Neutrophil (primary cell): ENCODE data around the gene PLB1.

ENCODE experiments used
- H3K27ac ChIP-seq: fragments of 200-600 bp; sonication (generic); 2 replicates; pipeline ENCODE4 v1.5.1; 2016; ENCODE audit warnings: mild to moderate bottlenecking, moderate library complexity
- H3K27me3 ChIP-seq: fragments of 200-600 bp; sonication (generic); 2 replicates; pipeline ENCODE4 v1.6.0; 2016; ENCODE audit warnings: mild to moderate bottlenecking
- H3K36me3 ChIP-seq: fragments of 200-600 bp; sonication (generic); 2 replicates; pipeline ENCODE4 v1.5.1; 2017
- H3K4me1 ChIP-seq, 2 experiments: fragments of 200-600 bp in 1 of 2; sonication (generic) in 1 of 2; 1 replicate in 1 of 2; 2 replicates in 1 of 2; pipeline versions ENCODE4 v1.5.1 to v1.6.1; 2013 to 2016; ENCODE audit warnings: low read depth in 1 of 2, low read length in 1 of 2, mild to moderate bottlenecking in 1 of 2, moderate library complexity in 1 of 2; ENCODE audit not compliant: control insufficient read depth in 1 of 2, insufficient read depth in 1 of 2
- H3K4me3 ChIP-seq, 2 experiments: fragments of 200-600 bp in 1 of 2; sonication (generic) in 1 of 2; 1 replicate in 1 of 2; 2 replicates in 1 of 2; pipeline ENCODE4 v1.5.1; 2013 to 2016; ENCODE audit warnings: low read depth in 1 of 2, low read length in 1 of 2, mild to moderate bottlenecking in 1 of 2, moderate library complexity in 1 of 2
- H3K9me3 ChIP-seq: fragments of 200-600 bp; sonication (generic); 2 replicates; pipeline ENCODE4 v1.5.1; 2016
- TF ChIP-seq, protein P1 (sequence below): fragments of 200-600 bp; sonication (generic); IDR thresholded peaks from 2 replicates; pipeline ENCODE4 v1.5.1; 2016; ENCODE audit warnings: antibody characterized with exemption

PLB1 gene

GRCh38 chr2:28666496-28667184 is 170.8 kb downstream of the PLB1 start:
- Histone ChIP-seq H3K9me3 (no peaks in the 10 kb centered on the region), H3K4me1 (no peaks in the 10 kb centered on the region), H3K27me3 (no peaks in the 10 kb centered on the region), H3K36me3 (no peaks in the 10 kb centered on the region), H3K4me3 (no peak overlapping the region), H3K27ac (no peak overlapping the region)
- TF ChIP-seq, protein P1, sequence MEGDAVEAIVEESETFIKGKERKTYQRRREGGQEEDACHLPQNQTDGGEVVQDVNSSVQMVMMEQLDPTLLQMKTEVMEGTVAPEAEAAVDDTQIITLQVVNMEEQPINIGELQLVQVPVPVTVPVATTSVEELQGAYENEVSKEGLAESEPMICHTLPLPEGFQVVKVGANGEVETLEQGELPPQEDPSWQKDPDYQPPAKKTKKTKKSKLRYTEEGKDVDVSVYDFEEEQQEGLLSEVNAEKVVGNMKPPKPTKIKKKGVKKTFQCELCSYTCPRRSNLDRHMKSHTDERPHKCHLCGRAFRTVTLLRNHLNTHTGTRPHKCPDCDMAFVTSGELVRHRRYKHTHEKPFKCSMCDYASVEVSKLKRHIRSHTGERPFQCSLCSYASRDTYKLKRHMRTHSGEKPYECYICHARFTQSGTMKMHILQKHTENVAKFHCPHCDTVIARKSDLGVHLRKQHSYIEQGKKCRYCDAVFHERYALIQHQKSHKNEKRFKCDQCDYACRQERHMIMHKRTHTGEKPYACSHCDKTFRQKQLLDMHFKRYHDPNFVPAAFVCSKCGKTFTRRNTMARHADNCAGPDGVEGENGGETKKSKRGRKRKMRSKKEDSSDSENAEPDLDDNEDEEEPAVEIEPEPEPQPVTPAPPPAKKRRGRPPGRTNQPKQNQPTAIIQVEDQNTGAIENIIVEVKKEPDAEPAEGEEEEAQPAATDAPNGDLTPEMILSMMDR, result no peak

GRCh38 chr2:28667261-28667660 is 171.4 kb downstream of the PLB1 start:
- H3K27ac ChIP-seq, result no peak overlapping the region
- no peaks in the 10 kb centered on the region for H3K36me3 ChIP-seq
- TF ChIP-seq, protein P1, result no peak
- H3K9me3 ChIP-seq, result no peaks in the 10 kb centered on the region
- no peak overlapping the region for H3K4me3 ChIP-seq
- H3K4me1 ChIP-seq, result no peaks in the 10 kb centered on the region
- H3K27me3 ChIP-seq, result no peaks in the 10 kb centered on the region

DNA sequence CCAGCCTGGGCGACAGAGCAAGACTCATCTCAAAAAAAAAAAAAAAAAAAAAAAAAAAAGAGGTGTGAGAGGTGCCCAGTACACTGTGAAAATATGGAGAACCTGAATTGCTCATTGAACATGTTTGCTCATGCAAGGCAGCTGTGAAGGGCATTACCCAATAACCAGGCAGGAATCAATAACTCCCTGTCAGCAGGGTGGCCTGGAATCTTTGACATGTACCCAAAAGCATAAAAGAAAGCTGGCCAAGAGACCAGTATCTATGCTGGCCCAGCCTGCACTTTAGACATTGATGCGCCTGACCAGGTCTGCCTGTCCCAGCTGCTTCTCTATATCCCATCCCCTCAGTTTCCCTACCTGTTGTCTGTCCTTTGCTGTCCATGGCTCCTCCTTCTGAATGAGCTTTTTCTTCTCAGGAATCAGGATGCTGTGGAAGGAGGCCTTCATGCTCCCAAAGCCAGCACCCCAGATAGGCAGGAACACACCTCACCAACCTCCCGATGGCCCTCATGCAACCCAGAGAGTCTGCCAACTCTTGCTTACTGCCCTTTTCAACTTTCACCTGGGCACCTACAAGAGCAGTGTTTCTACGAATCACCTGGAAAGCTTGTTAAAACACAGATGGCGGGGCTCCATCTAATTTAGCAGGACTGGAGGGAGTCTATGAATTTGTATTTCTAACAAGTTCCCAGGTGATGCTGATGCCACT is 172.4 kb downstream of the PLB1 start:
- Histone ChIP-seq H3K27me3 (no peaks in the 10 kb centered on the region), H3K27ac (no peak overlapping the region), H3K36me3 (no peaks in the 10 kb centered on the region), H3K4me1 (no peaks in the 10 kb centered on the region), H3K9me3 (no peaks in the 10 kb centered on the region), H3K4me3 (no peak overlapping the region)
- TF ChIP-seq, protein P1, result no peak

DNA sequence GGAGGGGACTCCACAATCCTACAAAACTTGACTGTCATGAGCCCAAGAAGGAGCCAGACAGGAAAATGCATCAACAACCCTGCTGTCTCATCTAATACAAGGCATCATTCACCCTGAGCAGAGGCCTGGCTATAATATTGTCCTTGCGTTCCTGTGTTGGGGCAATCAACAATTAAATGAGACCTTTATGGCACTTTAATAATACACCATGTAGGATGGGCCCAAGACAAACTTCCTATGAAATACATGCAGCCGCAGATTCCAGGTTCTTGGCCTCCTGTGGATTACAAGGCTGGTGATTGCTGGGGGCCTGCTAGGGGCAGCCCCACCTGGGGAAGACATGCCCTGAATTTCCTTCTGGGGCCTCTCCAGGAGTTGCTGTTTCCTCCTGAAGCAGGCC is 173.0 kb downstream of the PLB1 start:
- no peak overlapping the region for H3K4me3 ChIP-seq
- no peaks in the 10 kb centered on the region for H3K36me3 ChIP-seq
- H3K27me3 ChIP-seq, result no peaks in the 10 kb centered on the region
- H3K27ac ChIP-seq, result no peak overlapping the region
- H3K4me1 ChIP-seq, result no peaks in the 10 kb centered on the region
- H3K9me3 ChIP-seq, result no peaks in the 10 kb centered on the region
- TF ChIP-seq, protein P1, result no peak

DNA sequence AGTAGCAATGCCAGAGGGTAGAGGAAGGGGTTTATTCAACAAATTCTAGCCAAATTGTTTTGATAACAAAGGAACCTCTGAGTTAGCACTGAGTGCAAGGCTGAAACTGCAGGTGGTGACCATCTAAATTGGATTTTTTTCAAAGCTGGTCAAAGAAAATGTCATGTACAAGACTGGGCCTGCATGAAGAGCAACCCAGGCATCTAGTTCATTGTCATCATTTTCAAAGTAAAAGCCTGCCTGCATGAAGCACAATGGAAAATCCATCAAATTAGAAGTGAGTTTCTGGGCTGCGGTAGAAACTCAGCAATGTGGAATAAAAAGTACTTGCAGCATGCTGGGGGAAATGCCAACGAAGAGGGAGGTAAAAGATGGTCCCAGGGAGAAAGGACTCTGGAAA is 175.0 kb downstream of the PLB1 start:
- no peaks in the 10 kb centered on the region for H3K36me3 ChIP-seq
- no peaks in the 10 kb centered on the region for H3K27me3 ChIP-seq
- TF ChIP-seq, protein P1, result no peak
- H3K9me3 ChIP-seq, result no peaks in the 10 kb centered on the region
- H3K27ac ChIP-seq, result no peak overlapping the region
- no peak overlapping the region for H3K4me3 ChIP-seq
- H3K4me1 ChIP-seq, result no peaks in the 10 kb centered on the region
